Fibroblast of lung (primary cell): ENCODE data around the gene TTC22. TPM values are rescaled to one million over a fixed set of nuclear protein-coding genes. Genes with fewer than 3 reads are reported as not detected.

Experiments used
- DNase-seq, 2 donors: peaks; one replicate each; pipeline versions ENCODE4 v3.0.0 to v3.0.0-alpha.2; 2010; ENCODE audit warnings: low read depth in 2 of 2
- H2AFZ ChIP-seq: 2 replicates; pipeline ENCODE4 v1.5.1; 2012; ENCODE audit warnings: low read length, control low read depth, inconsistent platforms
- H3K27ac ChIP-seq: 2 replicates; pipeline ENCODE4 v1.5.1; 2011; ENCODE audit warnings: low read length, control low read depth; ENCODE audit not compliant: insufficient read depth
- H3K27me3 ChIP-seq: 2 replicates; pipeline ENCODE4 v1.5.1; 2011; ENCODE audit warnings: mild to moderate bottlenecking, low read length; ENCODE audit not compliant: control insufficient read depth, insufficient read depth
- H3K36me3 ChIP-seq: 2 replicates; pipeline ENCODE4 v1.5.1; 2011; ENCODE audit warnings: low read length; ENCODE audit not compliant: control insufficient read depth, insufficient read depth
- H3K4me1 ChIP-seq: 2 replicates; pipeline ENCODE4 v1.5.1; 2011; ENCODE audit warnings: low read length; ENCODE audit not compliant: control insufficient read depth, insufficient read depth; ENCODE audit errors: extremely low read depth
- H3K4me2 ChIP-seq: 2 replicates; pipeline ENCODE4 v1.5.1; 2011; ENCODE audit warnings: low read length, control low read depth; ENCODE audit not compliant: insufficient read depth; ENCODE audit errors: extremely low read depth
- H3K4me3 ChIP-seq, 4 experiments: fragments of 200-600 bp in 1 of 4; sonication (generic) in 1 of 4; replicated peaks in 1 of 4; 2 replicates each; pipeline ENCODE4 v1.5.1; 2011 to 2016; ENCODE audit warnings: low read length in 4 of 4, low read depth in 3 of 4, mild to moderate bottlenecking in 3 of 4, control low read depth in 2 of 4, inconsistent platforms in 1 of 4, mixed read lengths in 1 of 4; ENCODE audit not compliant: insufficient read depth in 1 of 4; ENCODE audit errors: control extremely low read depth in 1 of 4
- H3K79me2 ChIP-seq: 2 replicates; pipeline ENCODE4 v1.5.1; 2012; ENCODE audit warnings: mild to moderate bottlenecking, low read length, inconsistent platforms; ENCODE audit not compliant: control insufficient read depth, insufficient read depth
- H3K9ac ChIP-seq: 2 replicates; pipeline ENCODE4 v1.5.1; 2011; ENCODE audit warnings: mild to moderate bottlenecking, low read length, control low read depth; ENCODE audit not compliant: insufficient read depth
- H3K9me3 ChIP-seq: 2 replicates; pipeline ENCODE4 v1.5.1; 2012; ENCODE audit warnings: low read depth, low read length; ENCODE audit not compliant: control insufficient read depth, insufficient read depth
- H4K20me1 ChIP-seq: 2 replicates; pipeline ENCODE4 v1.5.1; 2011; ENCODE audit warnings: low read length; ENCODE audit not compliant: control insufficient read depth, insufficient read depth; ENCODE audit errors: extremely low read depth
- EZH2 ChIP-seq: IDR thresholded peaks from 2 replicates; pipeline ENCODE4 v1.5.1; 2012; ENCODE audit warnings: low read length, control low read depth, mild to moderate bottlenecking; ENCODE audit errors: missing control alignments
- polyA plus RNA-seq, 2 donors: library from polyadenylated mRNA; depleted of rRNA in 1 of 2; stranded (reverse) in 1 of 2; unstranded in 1 of 2; fragments of >200 nt; gene quantifications; 2 replicates each; pipeline ENCODE4 v1.2.1, GENCODE V29; 2011 to 2012; ENCODE audit warnings: missing spikeins in 1 of 2
- total RNA-seq: library from RNA; depleted of rRNA; stranded (reverse); fragments of >200 nt; gene quantifications from 2 replicates; pipeline ENCODE4 v1.2.1, GENCODE V29; 2014
- TF ChIP-seq, protein P1 (sequence below), 2 donors: IDR thresholded peaks in 1 of 2; conservative IDR thresholded peaks in 1 of 2; 1 replicate in 1 of 2; 2 replicates in 1 of 2; pipeline ENCODE4 v1.5.1; 2011 to 2012; ENCODE audit warnings: low read length in 2 of 2, control low read depth in 1 of 2, inconsistent platforms in 1 of 2, low read depth in 1 of 2, mild to moderate bottlenecking in 1 of 2

The TTC22 gene
- total and polyA plus RNA-seq, 2 donors (not counting 1 experiment from before 2014, with no cell fraction given): not detected

DNA sequence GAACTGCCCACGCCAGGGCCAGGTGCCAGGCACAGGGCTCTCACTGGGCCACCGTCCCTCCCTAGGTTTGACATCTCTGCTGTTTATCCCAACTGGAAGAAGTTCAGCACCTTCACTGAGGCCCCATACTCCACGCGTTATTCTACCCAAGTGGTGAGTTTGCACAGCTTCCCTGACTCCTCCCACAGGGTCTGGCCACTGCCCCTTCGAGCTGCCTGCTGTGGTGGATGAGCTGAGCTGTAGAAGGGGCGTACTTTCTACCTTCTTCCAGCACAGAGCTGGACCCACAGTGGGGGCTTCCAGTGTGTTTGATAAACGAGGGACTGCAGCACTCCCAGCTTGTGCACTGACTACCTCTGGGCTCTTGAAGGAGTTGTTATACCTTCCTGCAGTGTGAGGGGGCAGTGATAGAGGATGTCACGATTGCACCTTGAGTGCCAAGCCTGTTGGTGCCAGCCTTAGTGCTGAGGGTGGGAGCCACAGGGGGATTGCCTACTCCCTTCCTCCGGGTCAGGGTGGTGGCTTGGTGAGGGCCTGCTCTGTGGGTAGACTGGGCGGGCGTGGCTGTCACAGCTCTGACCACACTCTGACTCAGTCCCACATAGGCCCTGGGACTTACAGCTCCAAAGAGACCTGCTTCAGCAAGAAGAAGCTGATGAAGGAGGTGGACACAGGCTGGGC is 5.9 kb upstream of the TTC22 start:
- H3K9me3 ChIP-seq: no peaks in the 10 kb centered on the region
- no peak overlapping the region for H3K27ac ChIP-seq
- no peak overlapping the region for H2AFZ ChIP-seq
- H3K79me2 ChIP-seq: no peaks in the 10 kb centered on the region
- no peak overlapping the region for H3K4me2 ChIP-seq
- no peaks in the 10 kb centered on the region for H4K20me1 ChIP-seq
- peak; percentile 25 to 43 for DNase-seq
- no peak overlapping the region for H3K9ac ChIP-seq
- no peak overlapping the region for H3K4me3 ChIP-seq
- no peaks in the 10 kb centered on the region for H3K36me3 ChIP-seq
- no peaks in the 10 kb centered on the region for H3K4me1 ChIP-seq
- TF ChIP-seq, protein P1, sequence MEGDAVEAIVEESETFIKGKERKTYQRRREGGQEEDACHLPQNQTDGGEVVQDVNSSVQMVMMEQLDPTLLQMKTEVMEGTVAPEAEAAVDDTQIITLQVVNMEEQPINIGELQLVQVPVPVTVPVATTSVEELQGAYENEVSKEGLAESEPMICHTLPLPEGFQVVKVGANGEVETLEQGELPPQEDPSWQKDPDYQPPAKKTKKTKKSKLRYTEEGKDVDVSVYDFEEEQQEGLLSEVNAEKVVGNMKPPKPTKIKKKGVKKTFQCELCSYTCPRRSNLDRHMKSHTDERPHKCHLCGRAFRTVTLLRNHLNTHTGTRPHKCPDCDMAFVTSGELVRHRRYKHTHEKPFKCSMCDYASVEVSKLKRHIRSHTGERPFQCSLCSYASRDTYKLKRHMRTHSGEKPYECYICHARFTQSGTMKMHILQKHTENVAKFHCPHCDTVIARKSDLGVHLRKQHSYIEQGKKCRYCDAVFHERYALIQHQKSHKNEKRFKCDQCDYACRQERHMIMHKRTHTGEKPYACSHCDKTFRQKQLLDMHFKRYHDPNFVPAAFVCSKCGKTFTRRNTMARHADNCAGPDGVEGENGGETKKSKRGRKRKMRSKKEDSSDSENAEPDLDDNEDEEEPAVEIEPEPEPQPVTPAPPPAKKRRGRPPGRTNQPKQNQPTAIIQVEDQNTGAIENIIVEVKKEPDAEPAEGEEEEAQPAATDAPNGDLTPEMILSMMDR (conservative IDR thresholded peaks at IDR 0.05 in 1 of 2, IDR thresholded peaks at IDR 0.05 in 1 of 2; ENCODE audit: low read depth in 1 of 2, low read length in 2 of 2): no peak
- no peak for TF ChIP-seq EZH2
- peaks cover under 1% of the 10 kb centered on the region for H3K27me3 ChIP-seq

DNA sequence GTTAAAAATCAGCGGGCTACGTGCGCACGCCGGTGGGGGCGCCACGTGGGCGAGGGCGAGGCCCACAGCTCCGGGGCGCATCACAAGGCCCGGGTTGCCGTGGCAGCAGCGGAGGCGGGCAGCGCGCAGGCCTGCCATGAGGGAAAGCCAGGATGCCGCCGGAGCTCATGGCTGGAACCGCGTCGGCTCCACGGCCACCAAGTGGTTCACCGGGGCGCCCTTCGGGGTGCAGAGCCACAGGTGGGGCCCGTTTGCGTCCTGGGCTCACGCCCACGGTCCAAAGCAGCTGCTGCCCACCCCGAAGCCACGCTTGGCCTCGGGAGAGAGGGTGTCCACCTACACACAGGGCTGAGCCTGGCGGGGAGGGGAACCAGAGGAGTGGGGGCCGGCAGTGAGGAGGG is 4.9 kb upstream of the TTC22 start:
- Histone ChIP-seq H3K4me1 (no peaks in the 10 kb centered on the region), H3K9ac (no peak overlapping the region), H3K4me3 (no peak overlapping the region), H3K4me2 (no peak overlapping the region), H3K27me3 (peaks cover 11% of the 10 kb centered on the region), H2AFZ (no peak overlapping the region), H3K9me3 (no peaks in the 10 kb centered on the region), H4K20me1 (no peaks in the 10 kb centered on the region), H3K36me3 (no peaks in the 10 kb centered on the region), H3K27ac (no peak overlapping the region), H3K79me2 (no peaks in the 10 kb centered on the region)
- DNase-seq: no peak
- TF ChIP-seq EZH2: no peak
- TF ChIP-seq, protein P1 (conservative IDR thresholded peaks at IDR 0.05 in 1 of 2, IDR thresholded peaks at IDR 0.05 in 1 of 2; ENCODE audit: low read depth in 1 of 2, low read length in 2 of 2): no peak

DNA sequence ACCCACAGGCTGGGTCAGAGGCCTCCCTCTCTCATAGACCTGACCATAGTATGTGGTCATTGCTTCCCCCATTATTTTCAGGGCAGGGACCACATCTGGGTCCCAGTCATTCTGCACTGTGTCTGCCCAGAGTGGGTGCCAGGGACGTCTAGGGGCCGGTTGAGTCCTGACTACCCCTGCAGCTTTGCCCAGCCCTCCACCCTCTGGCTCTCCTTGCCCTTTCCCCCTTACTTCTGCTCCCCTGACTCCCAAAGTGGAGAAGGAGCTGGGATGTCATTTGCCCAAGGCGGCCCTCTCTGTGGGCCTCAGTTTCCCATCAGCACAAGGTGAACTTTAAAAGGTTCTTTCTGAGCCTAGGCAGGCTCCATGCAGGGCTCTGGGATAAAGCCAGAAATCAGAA is 4.3 kb upstream of the TTC22 start:
- Histone ChIP-seq H3K27me3 (peaks cover 16% of the 10 kb centered on the region), H3K27ac (no peak overlapping the region), H2AFZ (no peak overlapping the region), H3K36me3 (no peaks in the 10 kb centered on the region), H3K4me2 (no peak overlapping the region), H3K4me3 (no peak overlapping the region), H4K20me1 (no peaks in the 10 kb centered on the region), H3K9ac (no peak overlapping the region), H3K79me2 (no peaks in the 10 kb centered on the region), H3K4me1 (no peaks in the 10 kb centered on the region), H3K9me3 (no peaks in the 10 kb centered on the region)
- no peak for DNase-seq
- no peak for TF ChIP-seq EZH2
- TF ChIP-seq, protein P1 (conservative IDR thresholded peaks at IDR 0.05 in 1 of 2, IDR thresholded peaks at IDR 0.05 in 1 of 2; ENCODE audit: low read depth in 1 of 2, low read length in 2 of 2): no peak
